Endothelial cell (in vitro differentiated cells): ENCODE measurements around the gene PRR15L. TPM values are rescaled to one million over a fixed set of nuclear protein-coding genes. Genes with fewer than 3 reads are reported as not detected.

Experiments used
- DNase-seq: peaks from one replicate; pipeline ENCODE4 v3.0.0; 2021; ENCODE audit warnings: low spot score
- H3K27ac Mint-ChIP-seq: one replicate; pipeline ENCODE4 v1.8.0; 2021; ENCODE audit warnings: mixed read lengths, inconsistent platforms; ENCODE audit not compliant: unreplicated experiment
- H3K27me3 Mint-ChIP-seq: one replicate; pipeline ENCODE4 v1.8.0; 2021; ENCODE audit warnings: mild to moderate bottlenecking, moderate library complexity, mixed read lengths, inconsistent platforms; ENCODE audit not compliant: unreplicated experiment
- H3K36me3 Mint-ChIP-seq: one replicate; pipeline ENCODE4 v1.8.0; 2021; ENCODE audit warnings: mild to moderate bottlenecking, low read depth, mixed read lengths, inconsistent platforms; ENCODE audit not compliant: unreplicated experiment
- H3K4me1 Mint-ChIP-seq: one replicate; pipeline ENCODE4 v1.8.0; 2021; ENCODE audit warnings: mild to moderate bottlenecking, mixed read lengths, inconsistent platforms; ENCODE audit not compliant: unreplicated experiment
- H3K4me3 Mint-ChIP-seq: one replicate; pipeline ENCODE4 v1.8.0; 2021; ENCODE audit warnings: mild to moderate bottlenecking, mixed read lengths, inconsistent platforms; ENCODE audit not compliant: unreplicated experiment
- H3K9me3 Mint-ChIP-seq: one replicate; pipeline ENCODE4 v1.8.0; 2021; ENCODE audit warnings: mixed read lengths, inconsistent platforms; ENCODE audit not compliant: unreplicated experiment
- CTCF ChIP-seq: fragments of 200-600 bp; sonication (generic); IDR thresholded peaks from one replicate; pipeline ENCODE4 v1.5.0; 2021; ENCODE audit warnings: antibody characterized with exemption; ENCODE audit not compliant: unreplicated experiment
- total RNA-seq: library from RNA; stranded (reverse); fragmentation: NEBNext Ultra II Directional; extraction: Animal tissue kit (Norgen Biotek cat#: 25700); gene quantifications from one replicate; pipeline ENCODE4 v1.2.1, GENCODE V29; 2021; ENCODE audit not compliant: unreplicated experiment

PRR15L gene
- total RNA-seq, 1 donor from 2014 or later = not detected

GRCh38 chr17:47975823-47976205 is 18.1 kb upstream of the PRR15L start:
- DNase-seq = no peak
- peaks cover 7% of the 10 kb centered on the region for H3K4me1 Mint-ChIP-seq
- peaks cover 41% of the 10 kb centered on the region for H3K36me3 Mint-ChIP-seq
- peak overlapping the region; percentile 68 for H3K27ac Mint-ChIP-seq
- TF ChIP-seq CTCF = no peak
- H3K9me3 Mint-ChIP-seq = no peaks in the 10 kb centered on the region
- H3K27me3 Mint-ChIP-seq = peaks cover 15% of the 10 kb centered on the region
- no peak overlapping the region for H3K4me3 Mint-ChIP-seq

GRCh38 chr17:47975189-47975822 is 17.6 kb upstream of the PRR15L start:
- H3K36me3 Mint-ChIP-seq = peaks cover 36% of the 10 kb centered on the region
- H3K27ac Mint-ChIP-seq = peak overlapping the region; percentile 68
- no peaks in the 10 kb centered on the region for H3K9me3 Mint-ChIP-seq
- DNase-seq = no peak
- peaks cover 7% of the 10 kb centered on the region for H3K4me1 Mint-ChIP-seq
- peaks cover 15% of the 10 kb centered on the region for H3K27me3 Mint-ChIP-seq
- no peak overlapping the region for H3K4me3 Mint-ChIP-seq
- TF ChIP-seq CTCF = no peak

GRCh38 chr17:47973541-47973940 is 15.9 kb upstream of the PRR15L start:
- Mint-ChIP-seq H3K4me1 (peaks cover 15% of the 10 kb centered on the region), H3K4me3 (no peak overlapping the region), H3K9me3 (no peaks in the 10 kb centered on the region), H3K27me3 (peaks cover 19% of the 10 kb centered on the region), H3K27ac (no peak overlapping the region), H3K36me3 (peaks cover 28% of the 10 kb centered on the region)
- no peak for TF ChIP-seq CTCF
- no peak for DNase-seq

GRCh38 chr17:47970725-47971499 is 13.2 kb upstream of the PRR15L start, which contains the start of gene CDK5RAP3:
Gene CDK5RAP3, plus strand, starts transcription at chr17:47971113. Its CDS starts 34 bp downstream, at chr17:47971147.
- peaks cover 15% of the 10 kb centered on the region for H3K4me1 Mint-ChIP-seq
- peaks cover 19% of the 10 kb centered on the region for H3K27me3 Mint-ChIP-seq

More at GRCh38 chr17:47970725-47971499, 13.2 kb upstream of the PRR15L start, which contains the start of gene CDK5RAP3:
- TF ChIP-seq CTCF = peak; percentile 83
- H3K36me3 Mint-ChIP-seq = peaks cover 21% of the 10 kb centered on the region
- no peaks in the 10 kb centered on the region for H3K9me3 Mint-ChIP-seq
- DNase-seq = peak; percentile 100
- H3K4me3 Mint-ChIP-seq = peak within 1 kb of the TSS; percentile 93
- peak within 1 kb of the TSS; percentile 64 for H3K27ac Mint-ChIP-seq
